Activated CD4-positive, alpha-beta T cell treated with anti-CD3 and anti-CD28 coated beads for 48 hours (primary cell): Measurements from ENCODE around the gene SLC17A9.
"Not testable (repeated sequence)": the region's sequence is repeated elsewhere in the genome, so short reads cannot be mapped to it uniquely, and the experiment has no call there.

ENCODE experiments used
- DNase-seq: peaks from one replicate; pipeline ENCODE4 v3.0.0-alpha.2; 2020

The SLC17A9 gene

GRCh38 chr20:62957136-62958117 is 4.9 kb downstream of the SLC17A9 start:
- no peak for DNase-seq

- DNase-seq: no peak
These were observed 6.0 kb downstream of the SLC17A9 start for GRCh38 chr20:62958388-62959100.

DNA sequence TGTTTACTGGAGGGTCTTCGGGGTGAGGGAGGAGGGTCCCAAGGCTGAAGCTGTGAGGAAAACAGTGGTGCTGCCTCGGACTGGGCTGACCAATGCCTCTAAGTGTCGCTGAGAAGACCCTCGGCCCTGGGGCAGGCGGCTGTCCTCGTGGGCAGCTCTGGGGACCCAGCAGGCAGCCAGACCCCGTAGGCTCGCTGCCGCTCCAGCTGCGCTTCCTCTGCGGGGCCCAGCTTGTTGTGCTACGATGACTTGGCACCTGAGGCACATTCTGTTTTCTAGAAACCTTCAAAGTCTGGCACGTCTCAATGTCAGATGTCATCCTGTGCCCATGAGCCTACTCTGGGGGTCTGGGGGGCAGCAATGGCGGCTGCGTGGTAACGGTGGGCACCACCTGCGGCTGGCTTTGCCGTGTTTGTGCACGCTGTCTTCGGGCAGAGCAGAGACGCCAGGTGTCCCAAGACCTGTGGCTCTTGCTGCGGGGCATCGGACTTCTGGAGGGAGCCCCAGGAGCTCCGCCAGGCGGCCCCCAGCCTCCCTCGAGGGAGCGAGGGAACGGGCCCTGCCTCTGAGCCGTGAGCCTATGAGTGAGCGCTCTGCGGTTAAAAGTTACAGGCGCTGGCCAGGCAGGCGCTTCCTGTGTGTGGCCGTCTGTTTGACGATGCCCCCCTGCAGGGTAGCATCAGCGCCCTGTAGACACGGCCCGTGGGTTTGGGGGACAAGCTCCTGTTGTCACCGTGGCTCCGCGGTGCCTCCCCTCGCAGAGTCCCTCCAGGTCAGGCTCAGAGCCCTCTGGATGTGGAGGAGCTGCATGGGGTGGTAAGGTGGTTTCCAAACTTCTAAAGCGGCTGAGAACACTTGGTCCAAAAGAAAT is 6.8 kb downstream of the SLC17A9 start:
- no peak for DNase-seq

GRCh38 chr20:62959998-62960436 is 7.5 kb downstream of the SLC17A9 start:
- no peak for DNase-seq

GRCh38 chr20:62960446-62961309 is 8.2 kb downstream of the SLC17A9 start:
- DNase-seq: not testable (repeated sequence)

DNA sequence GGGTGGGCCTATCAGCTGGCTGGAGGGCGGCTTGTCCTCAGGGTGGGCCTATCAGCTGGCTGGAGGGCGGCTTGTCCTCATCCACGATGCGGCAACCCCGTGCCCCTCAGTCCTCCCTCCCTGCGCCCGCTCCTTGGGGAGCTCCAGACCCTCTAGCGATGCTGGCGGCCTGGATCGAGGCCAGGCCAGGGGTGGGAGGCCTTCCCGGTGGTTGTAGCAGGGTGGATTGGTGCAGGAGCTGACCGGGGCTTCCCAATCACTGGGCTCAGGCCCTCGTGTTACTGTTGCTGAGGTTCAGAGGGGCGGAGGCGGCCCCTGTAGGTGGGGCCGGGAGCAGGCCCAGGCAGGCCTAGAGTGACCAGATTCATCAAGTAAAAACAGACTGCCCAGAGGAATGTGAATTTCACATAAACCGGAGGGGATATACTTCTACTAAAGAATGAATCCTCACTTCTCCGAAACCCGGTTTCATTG is 8.8 kb downstream of the SLC17A9 start:
- DNase-seq: no peak

DNA sequence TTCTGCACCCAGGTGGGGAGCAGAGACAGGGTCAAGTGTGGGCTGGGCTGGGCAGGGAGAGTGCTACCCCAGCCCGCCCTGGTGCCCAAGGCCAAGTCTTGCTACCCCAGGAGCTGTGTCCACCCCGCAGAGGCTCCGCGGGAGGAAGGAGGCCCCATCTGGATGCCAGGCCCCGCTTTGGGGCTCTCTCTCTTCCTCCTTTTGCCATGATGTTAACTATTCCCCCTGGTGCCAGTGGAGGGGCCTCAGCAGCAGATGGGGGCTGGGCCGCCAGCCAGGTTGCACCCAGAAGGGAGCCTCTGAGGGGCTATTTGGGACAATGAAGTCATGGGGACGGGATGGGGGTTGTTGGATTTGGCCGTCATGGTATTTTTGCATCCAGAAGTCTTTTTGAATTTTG is 9.3 kb downstream of the SLC17A9 start:
- DNase-seq: no peak

GRCh38 chr20:62962221-62962879 is 9.8 kb downstream of the SLC17A9 start:
- DNase-seq: no peak

DNA sequence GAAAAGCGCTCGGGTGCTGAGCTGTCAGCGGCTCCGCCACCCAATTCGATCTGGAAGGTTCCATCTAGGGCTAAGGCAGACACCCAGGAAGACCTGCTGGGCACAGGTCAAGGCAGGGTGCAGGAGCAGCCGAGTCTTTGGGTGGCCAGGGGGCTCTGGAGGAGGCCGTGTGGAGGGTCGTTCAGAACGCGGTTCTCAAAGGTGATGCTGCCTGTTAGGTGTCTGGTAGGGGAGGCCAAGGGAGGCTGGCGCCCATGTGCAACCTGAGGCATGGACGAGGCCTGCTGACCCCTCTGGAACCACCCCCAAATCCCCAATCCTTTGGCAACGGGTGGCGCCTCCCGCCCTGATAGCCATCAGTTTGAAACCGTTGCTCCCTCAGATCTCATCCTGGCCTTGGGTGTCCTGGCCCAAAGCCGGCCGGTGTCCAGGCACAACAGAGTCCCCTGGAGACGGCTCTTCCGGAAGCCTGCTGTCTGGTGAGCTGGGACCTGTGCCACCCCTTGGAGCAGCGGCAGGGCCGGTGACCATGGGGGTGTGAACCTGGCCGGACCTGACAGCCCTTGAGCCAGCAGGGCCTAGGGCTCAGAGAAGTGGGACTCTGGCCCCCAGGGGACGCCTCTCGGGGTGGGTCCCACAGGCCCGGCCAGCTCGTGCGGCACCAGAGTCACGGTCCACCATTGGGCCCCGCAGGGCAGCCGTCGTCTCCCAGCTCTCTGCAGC is 10.5 kb downstream of the SLC17A9 start:
- DNase-seq: no peak

DNA sequence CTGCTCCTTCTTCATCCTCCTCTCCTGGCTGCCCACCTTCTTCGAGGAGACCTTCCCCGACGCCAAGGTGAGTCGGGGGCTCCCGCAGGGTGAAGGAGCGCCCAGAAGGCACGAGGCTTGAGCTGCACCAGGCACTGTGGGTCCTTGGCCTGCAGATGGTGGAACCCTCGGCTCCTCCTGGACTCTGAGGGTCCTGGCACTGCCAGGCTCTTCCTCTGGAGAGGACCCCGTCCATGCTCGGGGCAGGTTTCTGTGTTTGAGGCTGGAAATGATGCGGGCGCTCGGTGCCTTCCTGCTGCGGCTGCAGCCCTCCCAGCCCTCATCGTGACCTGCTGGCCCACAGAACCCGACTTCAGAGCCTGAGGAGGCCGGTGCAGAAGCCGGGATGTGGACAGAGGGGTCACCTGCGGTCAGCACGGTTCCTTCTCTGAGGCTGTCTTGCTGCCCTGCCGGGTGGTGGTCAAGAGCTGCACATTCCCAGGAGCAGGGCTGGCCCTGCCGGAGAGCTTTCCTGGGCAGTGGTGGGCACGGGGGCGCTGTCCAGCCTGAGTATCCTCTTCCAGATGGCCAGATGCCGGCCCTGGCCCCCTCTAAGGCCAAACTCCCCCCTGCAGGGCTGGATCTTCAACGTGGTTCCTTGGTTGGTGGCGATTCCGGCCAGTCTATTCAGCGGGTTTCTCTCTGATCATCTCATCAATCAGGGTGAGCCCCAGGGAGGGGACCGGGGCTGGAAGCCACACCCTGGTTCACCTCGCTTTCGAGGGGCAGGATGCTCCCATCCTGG is 11.3 kb downstream of the SLC17A9 start:
- DNase-seq: no peak

GRCh38 chr20:62964700-62965099 is 12.2 kb downstream of the SLC17A9 start:
- no peak for DNase-seq

GRCh38 chr20:62965363-62965771 is 12.9 kb downstream of the SLC17A9 start:
- DNase-seq: no peak

DNA sequence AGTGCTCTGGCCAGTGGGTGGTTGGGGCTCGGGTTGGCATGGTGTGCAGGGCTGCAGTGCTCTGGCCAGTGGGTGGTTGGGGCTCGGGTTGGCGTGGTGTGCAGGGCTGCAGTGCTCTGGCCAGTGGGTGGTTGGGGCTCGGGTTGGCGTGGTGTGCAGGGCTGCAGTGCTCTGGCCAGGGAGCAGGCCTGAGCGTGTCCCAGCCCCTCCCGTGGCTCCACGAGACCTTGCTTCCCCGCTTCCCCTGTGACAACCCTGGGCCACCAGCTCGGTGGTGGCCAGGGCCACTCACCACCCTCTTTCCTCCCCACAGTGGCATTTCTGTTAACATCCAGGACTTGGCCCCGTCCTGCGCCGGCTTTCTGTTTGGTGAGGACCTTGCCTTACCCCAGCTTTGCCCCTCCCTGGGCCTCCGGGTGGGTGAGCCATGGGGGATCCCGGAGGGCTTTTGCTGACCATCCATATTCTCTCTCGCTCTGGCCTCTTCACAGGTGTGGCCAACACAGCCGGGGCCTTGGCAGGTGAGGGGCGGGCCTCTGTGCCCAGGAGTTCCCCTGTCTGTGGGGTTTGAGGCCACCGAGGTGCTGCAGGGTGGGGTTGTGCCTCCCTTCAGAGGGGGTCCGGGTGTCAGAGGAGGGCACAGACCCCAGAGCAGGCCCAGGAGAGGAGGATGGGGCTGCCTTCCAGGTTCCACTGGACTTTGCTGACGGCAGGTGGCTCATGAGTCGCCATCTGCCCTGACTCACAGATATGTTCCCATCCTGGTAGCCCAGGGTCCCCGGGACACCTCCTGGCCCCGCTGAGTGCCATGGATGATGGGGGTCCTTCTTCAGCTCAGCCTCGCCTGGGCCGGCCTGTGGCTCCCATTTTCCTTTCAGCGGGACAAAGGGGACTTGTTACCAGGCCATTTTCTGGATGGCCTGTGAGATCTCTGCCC is 14.0 kb downstream of the SLC17A9 start:
- DNase-seq: no peak

DNA sequence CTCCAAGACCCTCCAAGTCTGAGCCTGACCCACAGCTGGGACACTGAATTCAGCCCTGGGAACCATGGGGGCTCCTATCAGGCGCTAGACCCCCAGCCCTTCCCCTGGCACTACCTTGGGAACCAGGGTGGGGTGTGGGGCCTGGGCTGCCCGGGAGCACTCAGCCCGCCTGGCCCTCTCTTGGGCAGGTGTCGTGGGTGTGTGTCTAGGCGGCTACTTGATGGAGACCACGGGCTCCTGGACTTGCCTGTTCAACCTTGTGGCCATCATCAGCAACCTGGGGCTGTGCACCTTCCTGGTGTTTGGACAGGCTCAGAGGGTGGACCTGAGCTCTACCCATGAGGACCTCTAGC is 14.6 kb downstream of the SLC17A9 start:
- DNase-seq: no peak

DNA sequence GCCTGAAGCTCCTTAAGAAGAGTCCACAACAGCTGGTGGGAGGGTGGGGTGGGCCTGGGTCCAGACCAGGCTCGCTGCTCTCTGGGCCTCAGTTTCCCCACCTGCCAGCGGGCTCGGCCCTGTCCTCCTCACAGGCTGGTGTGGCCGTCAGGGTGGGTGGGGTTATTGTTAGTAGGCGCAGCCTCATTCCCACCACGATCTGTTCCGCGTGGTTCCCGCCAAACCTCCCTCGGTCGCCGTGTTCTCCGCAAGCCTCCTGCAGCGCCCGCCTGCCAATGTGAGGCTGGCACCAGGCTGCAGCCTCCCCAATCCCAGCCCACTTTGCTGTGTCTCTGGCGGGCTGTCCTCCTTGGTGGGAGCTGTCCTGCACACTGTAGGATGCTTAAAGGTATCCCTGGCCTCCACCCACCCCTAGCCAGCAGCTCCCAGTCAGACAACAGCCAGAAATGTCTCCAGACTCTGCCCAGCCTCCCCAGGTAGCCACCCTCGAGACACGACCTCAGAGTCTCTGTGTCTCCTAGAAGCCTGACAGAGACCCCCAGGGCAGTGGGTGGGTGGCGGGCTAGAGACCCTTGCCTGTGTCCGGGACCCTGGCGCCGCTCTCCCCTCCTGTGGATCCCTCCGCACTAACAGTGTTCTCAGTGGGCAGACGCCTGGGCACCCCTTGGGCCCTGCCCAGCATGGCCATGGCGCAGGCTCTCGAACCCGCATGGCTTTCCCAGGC is 15.3 kb downstream of the SLC17A9 start:
- no peak for DNase-seq

DNA sequence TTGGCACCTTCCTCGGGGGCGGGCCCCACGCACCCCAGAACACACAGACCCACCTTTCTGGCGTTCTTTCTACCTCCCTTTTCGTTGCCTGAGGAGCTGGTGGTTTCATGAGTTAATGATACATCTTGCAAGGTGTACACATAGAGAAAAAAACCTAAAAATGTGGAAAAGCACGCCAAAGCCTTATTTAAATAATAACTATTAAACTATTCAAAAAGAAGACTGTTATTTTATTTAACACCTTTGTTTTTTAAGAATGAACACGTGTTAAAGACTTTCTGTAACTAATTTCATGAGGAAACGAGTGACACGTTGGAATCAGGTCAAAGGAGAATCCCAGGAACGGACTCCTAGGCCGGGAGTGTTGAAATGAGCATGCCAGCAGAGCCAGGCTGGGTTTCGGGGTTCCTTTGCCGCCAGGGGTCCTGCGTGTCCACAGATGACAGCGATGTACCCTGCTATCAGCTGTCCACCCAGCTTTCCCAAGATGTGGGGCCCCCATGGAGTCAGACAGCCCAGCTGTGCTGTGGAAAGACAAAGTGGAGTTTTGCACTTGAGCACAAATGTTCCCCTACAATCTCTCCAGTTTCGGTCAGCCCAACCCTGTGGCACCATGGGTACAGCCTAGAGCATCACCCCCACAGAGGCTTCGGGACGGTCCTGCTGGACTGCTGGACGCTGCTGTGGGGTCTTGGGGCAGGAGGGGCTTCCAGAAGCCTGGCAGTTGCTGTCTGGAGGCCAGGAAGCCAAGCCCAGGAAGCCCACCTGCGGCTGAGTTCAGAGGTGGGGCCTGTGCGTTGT is 16.1 kb downstream of the SLC17A9 start:
- DNase-seq: no peak

GRCh38 chr20:62969179-62969760 is 16.8 kb downstream of the SLC17A9 start:
- no peak for DNase-seq
